Activated CD8-positive, alpha-beta memory T cell treated with anti-CD3 and anti-CD28 coated beads for 1 hour (primary cell): ENCODE data around the gene DCP1B.

ENCODE experiments used
- DNase-seq, 2 donors: peaks; one replicate each; pipeline ENCODE4 v3.0.0-alpha.2; 2020; ENCODE audit warnings: low read depth in 1 of 2; ENCODE audit errors: extremely low read depth in 1 of 2

Gene DCP1B

GRCh38 chr12:2017546-2018337 lies 13.5 kb upstream of the DCP1B start:
- DNase-seq: no peak

GRCh38 chr12:2016862-2017545 lies 12.7 kb upstream of the DCP1B start:
- no peak for DNase-seq

- no peak for DNase-seq
These were observed 10.0 kb upstream of the DCP1B start for GRCh38 chr12:2014231-2014630.

GRCh38 chr12:2013527-2014223 lies 9.4 kb upstream of the DCP1B start:
- DNase-seq: no peak

GRCh38 chr12:2013086-2013485 lies 8.8 kb upstream of the DCP1B start:
- no peak for DNase-seq

GRCh38 chr12:2011643-2012607 lies 7.7 kb upstream of the DCP1B start:
- no peak for DNase-seq

- DNase-seq: no peak
These were observed 5.4 kb upstream of the DCP1B start for GRCh38 chr12:2009623-2010022.

- DNase-seq: no peak
These were observed 4.4 kb upstream of the DCP1B start for GRCh38 chr12:2008677-2009076.

- no peak for DNase-seq
These were observed 563 bp downstream of the DCP1B start for GRCh38 chr12:2003676-2004112.

GRCh38 chr12:1995205-1995896 lies 8.9 kb downstream of the DCP1B start:
- no peak for DNase-seq

GRCh38 chr12:1994429-1995143 lies 9.7 kb downstream of the DCP1B start:
- DNase-seq: no peak

GRCh38 chr12:1993871-1994371 lies 10.3 kb downstream of the DCP1B start:
- no peak for DNase-seq

- no peak for DNase-seq
These were observed 10.9 kb downstream of the DCP1B start for GRCh38 chr12:1993341-1993740.

- DNase-seq: no peak
These were observed 11.5 kb downstream of the DCP1B start for GRCh38 chr12:1992732-1993131.

GRCh38 chr12:1989111-1989510 lies 15.1 kb downstream of the DCP1B start:
- DNase-seq: no peak

- DNase-seq: no peak
These were observed 19.5 kb downstream of the DCP1B start for GRCh38 chr12:1984759-1985158.

GRCh38 chr12:1980282-1980681 lies 24.0 kb downstream of the DCP1B start:
- DNase-seq: no peak

- DNase-seq: no peak
These were observed 26.0 kb downstream of the DCP1B start for GRCh38 chr12:1978078-1978862.
